ENCODE measurements around the gene CCDC85A.

CCDC85A gene

GRCh38 chr2:56314371-56314770, 130.6 kb downstream of the CCDC85A start:
- DNase-seq = no peak

- no peak for DNase-seq
These were observed 131.0 kb downstream of the CCDC85A start for GRCh38 chr2:56314796-56315195.

DNA sequence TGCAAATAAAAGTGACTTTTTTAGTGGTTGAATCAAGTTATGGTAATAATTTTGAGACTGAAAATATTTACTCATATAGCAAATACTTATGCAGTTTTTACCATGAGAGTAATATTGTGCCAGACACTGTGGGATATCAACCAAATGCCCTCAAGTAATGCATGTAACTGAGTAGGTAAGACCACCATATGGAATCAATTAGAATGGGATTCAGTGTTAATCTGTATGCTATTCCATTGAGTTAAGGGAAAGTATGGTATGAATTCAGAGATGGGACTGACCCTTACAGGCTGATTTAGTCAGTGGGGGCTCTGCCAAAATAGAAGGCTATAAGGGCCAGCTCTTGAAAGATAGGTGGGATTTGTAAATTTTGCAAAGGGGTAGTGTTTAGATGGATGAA, 131.6 kb downstream of the CCDC85A start:
- DNase-seq = no peak

GRCh38 chr2:56316011-56316410, 132.2 kb downstream of the CCDC85A start:
- no peak for DNase-seq

DNA sequence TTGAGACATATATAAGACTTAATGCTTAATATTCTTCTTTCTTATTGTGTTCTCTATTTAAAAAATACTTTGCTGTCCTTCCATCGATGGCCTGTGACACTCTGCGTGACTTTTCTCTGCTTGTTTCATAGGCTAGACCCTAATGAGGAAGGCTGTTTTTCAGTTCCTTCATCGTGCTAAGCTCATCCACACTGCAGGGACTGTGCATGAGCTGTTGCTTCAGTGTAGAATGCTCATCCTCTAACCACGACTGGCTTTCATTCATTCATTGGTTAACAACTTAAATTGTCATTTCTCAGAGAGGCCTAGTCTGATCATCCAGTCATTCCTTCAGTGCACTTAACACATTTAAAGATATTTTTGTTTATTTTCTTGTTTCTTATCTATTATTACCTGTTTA, 134.4 kb downstream of the CCDC85A start:
- DNase-seq = no peak

DNA sequence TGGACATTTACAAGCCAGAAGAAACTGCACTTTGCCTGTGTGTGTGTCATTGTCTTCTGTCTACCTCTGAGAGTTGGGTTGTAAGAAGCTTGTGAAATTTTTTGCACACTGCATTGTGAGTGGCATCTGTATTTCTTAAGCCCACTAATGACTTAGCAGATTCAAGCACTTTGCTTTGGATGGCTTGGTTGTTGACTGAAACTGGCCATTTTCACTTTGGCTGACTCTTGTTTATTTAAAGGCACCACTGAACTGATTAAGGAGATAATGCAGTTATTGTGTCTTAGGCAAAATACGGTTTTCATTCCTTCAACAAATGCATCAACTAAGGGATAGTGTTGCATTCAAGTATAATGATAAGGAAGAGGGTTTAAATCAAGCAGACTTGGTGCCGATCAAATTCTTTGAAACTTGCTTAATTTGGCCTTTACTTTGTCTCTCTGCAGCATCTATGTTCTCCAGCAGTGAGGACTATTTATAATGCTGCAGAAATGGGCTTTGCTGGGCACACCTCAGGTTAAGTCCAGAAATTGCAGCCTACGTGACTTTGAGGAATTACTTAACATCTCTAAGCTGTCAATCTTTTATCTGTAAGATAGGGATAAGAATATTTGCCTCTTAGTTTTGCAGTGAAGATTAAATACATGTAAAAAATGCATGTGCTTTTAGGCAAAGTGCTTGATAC, 142.0 kb downstream of the CCDC85A start:
- DNase-seq = no peak

DNA sequence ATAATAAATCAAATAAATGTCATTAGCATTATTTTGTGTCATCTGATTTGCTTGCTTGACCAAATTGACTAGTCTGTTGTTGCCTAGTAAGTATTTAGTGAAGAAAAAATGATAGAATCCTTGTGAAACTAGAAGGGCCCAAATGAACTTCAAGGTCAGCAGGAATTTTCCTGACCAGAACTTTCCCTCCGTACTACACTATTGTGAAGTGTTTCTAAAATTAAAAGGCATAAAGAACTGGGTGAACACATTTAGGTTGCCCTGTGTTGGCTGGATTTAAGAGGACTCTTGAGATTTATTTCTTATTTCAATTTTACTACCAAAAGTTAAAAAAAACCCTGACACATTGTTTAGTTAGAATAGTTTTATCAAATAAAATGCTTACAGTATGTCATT, 142.6 kb downstream of the CCDC85A start:
- no peak for DNase-seq

- no peak for DNase-seq
These were observed 148.0 kb downstream of the CCDC85A start for GRCh38 chr2:56331810-56332209.

GRCh38 chr2:56333812-56334485, 150.2 kb downstream of the CCDC85A start:
- DNase-seq = no peak

DNA sequence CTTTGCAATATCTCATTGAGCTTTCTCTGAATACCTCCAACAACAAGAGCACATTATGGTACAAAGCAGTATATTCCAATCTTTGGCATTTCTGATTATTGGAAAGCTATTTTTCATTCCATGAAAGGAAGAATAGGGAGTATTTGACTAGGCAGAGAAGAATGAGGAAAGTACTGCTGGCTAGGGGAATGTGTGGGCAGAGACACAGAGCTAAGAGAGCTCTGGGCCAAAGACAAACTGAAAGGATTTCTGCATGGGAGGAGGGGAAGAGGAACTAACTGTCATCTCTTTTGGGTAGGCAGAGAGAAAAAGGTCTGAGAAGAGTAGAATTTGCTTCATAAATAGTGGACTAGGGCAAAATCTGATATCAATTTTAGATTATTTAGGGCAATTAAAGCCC, 150.8 kb downstream of the CCDC85A start:
- DNase-seq = no peak

- DNase-seq = no peak
These were observed 151.3 kb downstream of the CCDC85A start for GRCh38 chr2:56335101-56335500.

GRCh38 chr2:56337342-56337741, 153.6 kb downstream of the CCDC85A start:
- peak; percentile 91 for DNase-seq

DNA sequence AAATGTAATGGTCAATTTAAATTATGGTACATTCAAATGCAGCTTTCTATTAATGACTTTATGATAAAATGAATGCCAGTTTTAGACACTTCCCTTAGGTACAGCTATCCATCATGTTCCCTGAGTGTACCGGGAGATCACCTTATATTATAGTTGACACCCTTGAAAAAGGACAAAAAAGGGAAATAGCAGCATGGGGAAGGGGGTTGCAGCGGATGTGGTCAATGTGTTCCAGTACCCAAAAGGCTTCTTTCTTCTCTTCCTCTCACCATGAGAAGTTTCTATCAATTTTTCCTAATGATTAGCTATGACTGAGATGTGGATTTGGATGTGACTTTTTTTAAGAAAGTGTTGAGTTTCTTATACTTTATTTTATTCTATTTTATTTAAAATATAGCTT, 154.4 kb downstream of the CCDC85A start:
- no peak for DNase-seq

- DNase-seq = no peak
These were observed 161.0 kb downstream of the CCDC85A start for GRCh38 chr2:56344771-56345170.

DNA sequence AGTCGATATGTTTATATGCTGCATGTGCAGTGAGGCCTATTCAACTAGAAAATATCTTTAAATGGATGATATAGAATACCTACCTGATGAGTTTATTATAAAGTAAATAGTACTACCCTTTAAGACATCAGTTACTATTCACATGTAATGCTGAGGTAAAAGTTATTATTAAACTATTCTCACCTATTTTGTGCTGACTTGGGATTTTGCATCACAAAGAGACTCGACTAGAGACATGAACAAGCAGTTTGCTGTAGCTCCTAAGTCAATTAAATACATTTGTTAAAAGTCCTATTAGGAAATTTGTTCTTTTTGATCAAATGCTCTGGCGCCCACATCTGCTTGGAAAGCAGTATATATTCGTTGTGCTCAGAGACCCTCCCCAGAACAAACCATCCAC, 164.1 kb downstream of the CCDC85A start:
- DNase-seq = no peak

GRCh38 chr2:56348392-56349210, 164.8 kb downstream of the CCDC85A start:
- DNase-seq = no peak

DNA sequence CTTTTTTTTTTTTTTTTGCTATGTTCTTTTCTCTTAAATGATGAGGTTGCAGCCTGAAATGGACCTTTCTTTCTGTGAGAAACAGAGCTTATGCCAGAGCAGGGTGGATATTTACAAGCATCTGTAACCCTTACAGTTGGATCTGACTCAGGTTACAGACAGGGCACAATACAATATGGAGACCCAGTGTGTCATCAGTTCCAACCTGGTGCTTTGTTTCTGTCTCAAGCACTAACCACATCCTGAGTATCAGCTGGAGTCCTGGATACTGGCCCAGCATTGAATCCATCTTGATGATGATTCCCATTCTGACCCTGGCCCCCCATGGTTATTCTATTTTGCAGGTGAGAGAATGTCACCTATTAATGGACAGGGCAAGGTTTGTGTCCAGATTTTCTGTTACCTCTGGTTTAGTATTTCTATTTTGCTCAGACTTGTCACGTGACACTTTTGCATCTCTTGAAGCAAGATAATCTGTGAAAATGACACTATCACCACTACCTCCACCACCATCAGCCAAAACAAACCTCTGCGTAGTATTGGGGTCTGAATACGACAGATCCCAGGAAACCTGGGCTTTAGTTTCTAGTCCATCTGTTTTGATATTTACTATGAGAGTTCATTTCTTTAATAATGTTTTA, 174.0 kb downstream of the CCDC85A start:
- no peak for DNase-seq

DNA sequence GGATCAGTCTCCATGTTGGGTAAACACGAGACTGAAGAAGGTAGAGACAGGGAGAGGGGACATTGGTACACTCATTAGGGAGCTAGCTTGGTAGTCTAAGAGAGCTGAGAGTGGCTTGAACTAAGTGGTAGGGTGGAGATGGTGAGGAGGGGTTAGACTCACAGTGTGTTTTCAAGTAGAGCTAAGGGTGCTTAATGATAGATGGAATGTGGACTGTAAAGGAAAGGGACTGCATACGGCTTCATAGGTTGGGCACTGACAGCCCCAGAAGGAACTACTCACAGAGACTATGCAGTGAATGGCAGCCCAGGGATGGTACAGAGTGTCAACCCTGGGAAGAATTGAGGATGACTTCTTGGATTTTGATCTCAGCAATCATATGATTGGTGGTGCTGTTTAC, 178.1 kb downstream of the CCDC85A start:
- DNase-seq = no peak

- DNase-seq = no peak
These were observed 181.1 kb downstream of the CCDC85A start for GRCh38 chr2:56364902-56365301.

DNA sequence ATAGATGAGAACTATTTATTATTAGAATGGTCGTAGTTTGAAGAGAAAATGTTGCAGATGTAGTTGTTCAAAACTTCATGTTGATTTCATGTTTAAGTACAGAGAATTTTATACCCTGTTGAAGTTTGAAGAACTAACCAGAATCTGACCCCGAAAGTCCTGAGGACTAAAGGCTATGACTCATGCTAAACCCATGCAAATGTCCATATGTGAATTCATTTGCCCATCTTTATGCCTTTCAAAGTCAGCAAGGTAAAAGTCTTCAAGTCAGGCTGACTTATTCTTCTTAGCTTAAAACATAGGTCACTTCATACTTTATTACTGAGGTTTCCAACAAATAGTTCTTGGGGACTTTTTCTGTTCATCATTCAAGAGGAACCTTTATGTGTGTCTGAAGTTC, 185.5 kb downstream of the CCDC85A start:
- no peak for DNase-seq

- DNase-seq = no peak
These were observed 188.4 kb downstream of the CCDC85A start for GRCh38 chr2:56372071-56372656.

GRCh38 chr2:56375251-56375650, 191.5 kb downstream of the CCDC85A start:
- DNase-seq = no peak

Data from SHP77 treated with DMSO at 0.1 percent for 48 hours (cell line).